GM18519 (cell line): ENCODE results near the gene VPS41.

ENCODE experiments used
- ATAC-seq: cut with Tn5 transposase; IDR thresholded peaks from one replicate; pipeline ENCODE4 v1.9.1; 2021; ENCODE audit warnings: mild to moderate bottlenecking, moderate library complexity; ENCODE audit not compliant: unreplicated experiment, low FRiP score

Gene VPS41

GRCh38 chr7:38678698-38679054, 230.3 kb downstream of the VPS41 start:
- ATAC-seq, result no peak

- no peak for ATAC-seq
These were observed 230.9 kb downstream of the VPS41 start for GRCh38 chr7:38677981-38678697.

- no peak for ATAC-seq
These were observed 233.4 kb downstream of the VPS41 start for GRCh38 chr7:38675494-38676106.

GRCh38 chr7:38674513-38674912, 234.5 kb downstream of the VPS41 start:
- no peak for ATAC-seq

GRCh38 chr7:38673795-38674194, 235.2 kb downstream of the VPS41 start:
- no peak for ATAC-seq
